ENCODE data around the gene SPG7. TPM values are rescaled to one million over a fixed set of nuclear protein-coding genes. Genes with fewer than 3 reads are reported as not detected.

The SPG7 gene
- total RNA-seq, 1 donor from 2014 or later: 96.1 TPM

GRCh38 chr16:89550421-89551007, 42.3 kb downstream of the SPG7 start:
- Histone ChIP-seq H3K36me3 (ENCODE audit: insufficient read depth, low read length) (peaks cover 25% of the 10 kb centered on the region), H4K20me1 (ENCODE audit: insufficient read depth, low read length) (peaks cover 8% of the 10 kb centered on the region), H2AFZ (ENCODE audit: low read depth, low read length) (no peak overlapping the region), H3K4me3 (ENCODE audit: insufficient read depth, low read depth, low read length) (no peak overlapping the region), H3K9ac (ENCODE audit: low read length) (no peak overlapping the region), H3K79me2 (ENCODE audit: insufficient read depth, low read length) (no peaks in the 10 kb centered on the region), H3K27me3 (ENCODE audit: insufficient read depth, low read length) (no peaks in the 10 kb centered on the region), H3K9me3 (ENCODE audit: insufficient read depth, low read depth, low read length) (no peaks in the 10 kb centered on the region), H3K27ac (ENCODE audit: low read depth, low read length) (no peak overlapping the region), H3K4me2 (ENCODE audit: low read length) (no peak overlapping the region), H3K4me1 (ENCODE audit: insufficient read depth, low read length) (no peaks in the 10 kb centered on the region)
- Mint-ChIP-seq H3K4me3 (ENCODE audit: unreplicated experiment) (no peak overlapping the region), H3K27ac (ENCODE audit: unreplicated experiment) (no peak overlapping the region), H3K36me3 (ENCODE audit: low read depth, unreplicated experiment) (peaks cover 21% of the 10 kb centered on the region), H3K27me3 (ENCODE audit: low read depth, unreplicated experiment) (no peaks in the 10 kb centered on the region), H3K9me3 (ENCODE audit: unreplicated experiment) (no peaks in the 10 kb centered on the region), H3K4me1 (ENCODE audit: low read depth, unreplicated experiment) (no peaks in the 10 kb centered on the region)
- DNase-seq (ENCODE audit: low read depth) (no peak), FAIRE-seq (no peak)
- TF ChIP-seq EZH2 (IDR thresholded peaks at IDR 0.05; ENCODE audit: insufficient read depth, low read length) (no peak), CTCF (IDR thresholded peaks at IDR 0.05; ENCODE audit: insufficient read depth, low read depth, low read length) (no peak)

GRCh38 chr16:89552329-89552728, 44.1 kb downstream of the SPG7 start:
- no peak for FAIRE-seq
- H3K4me2 ChIP-seq (ENCODE audit: low read length): no peak overlapping the region
- Mint-ChIP-seq H3K9me3 (ENCODE audit: unreplicated experiment) (no peaks in the 10 kb centered on the region), H3K27me3 (ENCODE audit: low read depth, unreplicated experiment) (no peaks in the 10 kb centered on the region), H3K4me3 (ENCODE audit: unreplicated experiment) (peak overlapping the region; percentile 27), H3K36me3 (ENCODE audit: low read depth, unreplicated experiment) (peaks cover 32% of the 10 kb centered on the region), H3K4me1 (ENCODE audit: low read depth, unreplicated experiment) (no peaks in the 10 kb centered on the region), H3K27ac (ENCODE audit: unreplicated experiment) (no peak overlapping the region)
- no peak overlapping the region for H2AFZ ChIP-seq (ENCODE audit: low read depth, low read length)
- peaks cover 7% of the 10 kb centered on the region for H3K4me1 ChIP-seq (ENCODE audit: insufficient read depth, low read length)
- TF ChIP-seq CTCF (IDR thresholded peaks at IDR 0.05; ENCODE audit: insufficient read depth, low read depth, low read length) (no peak), EZH2 (IDR thresholded peaks at IDR 0.05; ENCODE audit: insufficient read depth, low read length) (no peak)
- H3K36me3 ChIP-seq (ENCODE audit: insufficient read depth, low read length): peaks cover 24% of the 10 kb centered on the region
- H3K27ac ChIP-seq (ENCODE audit: low read depth, low read length): no peak overlapping the region
- H3K79me2 ChIP-seq (ENCODE audit: insufficient read depth, low read length): no peaks in the 10 kb centered on the region
- DNase-seq (ENCODE audit: low read depth): no peak
- peaks cover 8% of the 10 kb centered on the region for H4K20me1 ChIP-seq (ENCODE audit: insufficient read depth, low read length)
- H3K9ac ChIP-seq (ENCODE audit: low read length): no peak overlapping the region
- no peaks in the 10 kb centered on the region for H3K9me3 ChIP-seq (ENCODE audit: insufficient read depth, low read depth, low read length)
- no peak overlapping the region for H3K4me3 ChIP-seq (ENCODE audit: insufficient read depth, low read depth, low read length)
- no peaks in the 10 kb centered on the region for H3K27me3 ChIP-seq (ENCODE audit: insufficient read depth, low read length)

GRCh38 chr16:89552913-89553312, 44.7 kb downstream of the SPG7 start:
- Histone ChIP-seq H3K4me1 (ENCODE audit: insufficient read depth, low read length) (peaks cover 12% of the 10 kb centered on the region), H3K9me3 (ENCODE audit: insufficient read depth, low read depth, low read length) (no peaks in the 10 kb centered on the region), H4K20me1 (ENCODE audit: insufficient read depth, low read length) (peaks cover 8% of the 10 kb centered on the region), H3K4me2 (ENCODE audit: low read length) (no peak overlapping the region), H3K27me3 (ENCODE audit: insufficient read depth, low read length) (no peaks in the 10 kb centered on the region), H3K27ac (ENCODE audit: low read depth, low read length) (no peak overlapping the region), H3K4me3 (ENCODE audit: insufficient read depth, low read depth, low read length) (no peak overlapping the region), H2AFZ (ENCODE audit: low read depth, low read length) (no peak overlapping the region), H3K9ac (ENCODE audit: low read length) (no peak overlapping the region), H3K36me3 (ENCODE audit: insufficient read depth, low read length) (peaks cover 24% of the 10 kb centered on the region), H3K79me2 (ENCODE audit: insufficient read depth, low read length) (no peaks in the 10 kb centered on the region)
- Mint-ChIP-seq H3K4me1 (ENCODE audit: low read depth, unreplicated experiment) (peaks cover 3% of the 10 kb centered on the region), H3K27me3 (ENCODE audit: low read depth, unreplicated experiment) (no peaks in the 10 kb centered on the region), H3K27ac (ENCODE audit: unreplicated experiment) (no peak overlapping the region), H3K36me3 (ENCODE audit: low read depth, unreplicated experiment) (peaks cover 37% of the 10 kb centered on the region), H3K4me3 (ENCODE audit: unreplicated experiment) (no peak overlapping the region), H3K9me3 (ENCODE audit: unreplicated experiment) (no peaks in the 10 kb centered on the region)
- TF ChIP-seq EZH2 (IDR thresholded peaks at IDR 0.05; ENCODE audit: insufficient read depth, low read length): no peak
- TF ChIP-seq CTCF (IDR thresholded peaks at IDR 0.05; ENCODE audit: insufficient read depth, low read depth, low read length): no peak
- DNase-seq (ENCODE audit: low read depth): no peak
- FAIRE-seq: no peak

Measured in astrocyte (in vitro differentiated cells and primary cell).